ENCODE data around the gene ABCD1.

Gene ABCD1

DNA sequence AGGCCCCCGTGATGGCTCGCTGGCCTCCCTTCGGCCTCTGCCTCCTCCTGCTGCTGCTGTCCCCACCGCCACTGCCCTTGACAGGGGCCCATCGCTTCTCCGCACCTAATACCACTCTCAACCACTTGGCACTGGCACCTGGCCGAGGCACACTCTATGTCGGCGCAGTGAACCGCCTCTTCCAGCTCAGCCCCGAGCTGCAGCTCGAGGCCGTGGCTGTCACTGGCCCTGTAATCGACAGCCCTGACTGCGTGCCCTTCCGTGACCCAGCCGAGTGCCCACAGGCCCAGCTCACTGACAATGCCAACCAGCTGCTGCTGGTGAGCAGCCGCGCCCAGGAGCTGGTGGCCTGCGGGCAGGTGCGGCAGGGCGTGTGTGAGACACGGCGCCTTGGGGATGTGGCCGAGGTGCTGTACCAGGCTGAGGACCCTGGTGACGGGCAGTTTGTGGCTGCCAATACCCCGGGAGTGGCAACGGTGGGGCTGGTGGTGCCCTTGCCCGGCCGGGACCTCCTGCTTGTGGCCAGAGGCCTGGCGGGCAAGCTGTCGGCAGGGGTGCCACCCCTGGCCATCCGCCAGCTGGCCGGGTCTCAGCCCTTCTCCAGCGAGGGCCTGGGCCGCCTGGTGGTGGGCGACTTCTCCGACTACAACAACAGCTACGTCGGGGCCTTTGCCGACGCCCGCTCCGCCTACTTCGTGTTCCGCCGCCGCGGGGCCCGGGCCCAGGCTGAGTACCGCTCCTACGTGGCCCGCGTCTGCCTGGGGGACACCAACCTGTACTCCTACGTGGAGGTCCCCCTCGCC is 42.4 kb downstream of the ABCD1 start:
- Histone ChIP-seq H4K20me1 (peaks cover 0 to 69% (median 24%) of the 10 kb centered on the region in 11 experiments; a peak in 11 of 22 replicates), H3K36me3 (no peaks in the 10 kb centered on the region), H3K27ac (peak overlapping the region in 2 of 11 experiments; percentile 58 to 71; a peak in 4 of 22 replicates), H3K9me3 (replicated peaks in 1 of 11) (peaks cover 0 to 5% (median 0%) of the 10 kb centered on the region in 11 experiments; a peak in 5 of 22 replicates), H3K4me2 (peak overlapping the region; percentile 63 to 84 (median 75)), H3K27me3 (peaks cover 10 to 67% (median 22%) of the 10 kb centered on the region in 11 experiments; a peak in 19 of 22 replicates), H3K9ac (peak overlapping the region in 3 of 11 experiments; percentile 23 to 66 (median 50); a peak in 2 of 22 replicates), H3K4me1 (peaks cover 57 to 63% (median 61%) of the 10 kb centered on the region in 10 experiments), H3K4me3 (no peak overlapping the region; a peak in 1 of 20 replicates)
- TF ChIP-seq Cebpa-rat (IDR thresholded peaks at IDR 0.05) = no peak

DNA sequence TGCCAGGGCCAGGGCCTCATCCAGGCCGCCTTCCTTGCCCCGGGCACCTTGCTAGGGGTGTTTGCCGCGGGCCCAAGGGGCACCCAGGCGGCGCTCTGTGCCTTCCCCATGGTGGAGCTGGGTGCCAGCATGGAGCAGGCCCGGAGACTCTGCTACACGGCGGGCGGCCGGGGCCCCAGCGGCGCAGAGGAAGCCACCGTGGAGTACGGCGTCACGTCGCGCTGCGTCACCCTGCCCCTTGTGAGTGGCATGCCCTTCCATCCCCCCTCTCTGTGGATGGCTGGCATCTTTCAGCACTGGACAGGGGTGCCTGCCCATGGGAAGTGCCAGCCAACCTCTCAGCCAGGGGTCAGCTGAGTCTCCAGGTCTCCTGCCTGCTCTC is 43.0 kb downstream of the ABCD1 start:
- TF ChIP-seq Cebpa-rat (IDR thresholded peaks at IDR 0.05) = no peak
- peaks cover 57 to 69% (median 65%) of the 10 kb centered on the region in 10 experiments for H3K4me1 ChIP-seq
- peak overlapping the region in 8 of 11 experiments; percentile 19 to 59 (median 57); a peak in 14 of 22 replicates for H3K27ac ChIP-seq
- peaks cover 0 to 70% (median 18%) of the 10 kb centered on the region in 11 experiments; a peak in 11 of 22 replicates for H4K20me1 ChIP-seq
- no peaks in the 10 kb centered on the region for H3K36me3 ChIP-seq
- H3K4me2 ChIP-seq = peak overlapping the region; percentile 52 to 84 (median 74)
- no peak overlapping the region; a peak in 1 of 20 replicates for H3K4me3 ChIP-seq
- peaks cover 6 to 61% (median 18%) of the 10 kb centered on the region in 11 experiments; a peak in 19 of 22 replicates for H3K27me3 ChIP-seq
- H3K9ac ChIP-seq = peak overlapping the region in 8 of 11 experiments; percentile 5 to 57 (median 44); a peak in 4 of 22 replicates
- peaks cover 0 to 9% (median 0%) of the 10 kb centered on the region in 11 experiments; a peak in 6 of 22 replicates for H3K9me3 ChIP-seq (replicated peaks in 1 of 11)

DNA sequence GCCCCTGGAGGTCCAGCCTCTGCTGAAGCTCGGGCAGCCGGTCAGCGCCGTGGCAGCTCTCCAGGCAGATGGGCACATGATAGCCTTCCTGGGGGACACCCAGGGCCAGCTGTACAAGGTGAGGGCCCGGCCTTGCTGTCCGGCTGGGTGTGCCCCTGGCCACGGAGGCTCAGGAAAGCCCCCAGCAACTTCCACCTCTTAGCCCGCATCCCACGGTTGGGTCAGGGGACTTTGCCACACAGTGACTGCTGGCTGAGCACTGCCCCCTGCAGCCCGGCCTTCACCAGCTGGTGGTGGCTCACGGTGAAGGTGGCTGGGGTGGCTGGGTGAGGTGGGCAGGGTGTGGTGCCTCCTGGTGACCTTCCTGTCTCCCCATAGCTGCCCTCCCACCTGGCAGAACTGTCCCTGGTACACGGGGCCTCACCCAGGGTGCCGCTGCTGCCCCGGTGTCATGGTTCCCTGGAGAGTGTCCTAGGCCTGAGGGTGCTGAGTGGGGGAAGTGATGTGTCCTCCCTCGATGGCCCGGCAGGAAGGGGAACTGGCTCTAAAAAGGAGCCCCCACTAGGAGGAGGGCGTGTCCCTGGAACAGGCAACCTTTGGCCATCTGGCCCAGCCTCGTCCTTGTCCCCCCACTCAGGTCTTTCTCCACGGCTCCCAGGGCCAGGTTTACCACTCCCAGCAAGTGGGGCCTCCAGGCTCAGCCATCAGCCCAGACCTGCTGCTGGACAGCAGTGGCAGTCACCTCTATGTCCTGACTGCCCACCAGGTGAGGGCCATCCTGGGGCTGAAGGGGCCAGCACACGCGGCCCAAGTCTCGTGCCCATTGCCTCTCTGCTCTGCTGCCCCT is 43.9 kb downstream of the ABCD1 start:
- TF ChIP-seq Cebpa-rat (IDR thresholded peaks at IDR 0.05) = no peak
- Histone ChIP-seq H3K4me2 (peak overlapping the region; percentile 52 to 84 (median 74)), H3K27me3 (peaks cover 0 to 52% (median 10%) of the 10 kb centered on the region in 11 experiments; a peak in 14 of 22 replicates)

GRCh38 chrX:153769158-153769864 is 44.7 kb downstream of the ABCD1 start:
- Histone ChIP-seq H3K4me2 (peak overlapping the region; percentile 52 to 84 (median 74); a peak in 17 of 22 replicates), H3K27me3 (peaks cover 0 to 48% (median 7%) of the 10 kb centered on the region in 11 experiments; a peak in 11 of 22 replicates), H3K36me3 (no peaks in the 10 kb centered on the region), H3K27ac (0 out of 22 replicates have a peak overlapping the region, but pooled peaks of 3 of the 11 experiments have one; percentile 35 to 58 (median 56)), H3K4me3 (no peak overlapping the region), H3K4me1 (peaks cover 50 to 60% (median 58%) of the 10 kb centered on the region in 10 experiments), H4K20me1 (peaks cover 0 to 70% (median 4%) of the 10 kb centered on the region in 11 experiments; a peak in 10 of 22 replicates), H3K9ac (no peak overlapping the region), H3K9me3 (replicated peaks in 1 of 11) (peaks cover 0 to 26% (median 14%) of the 10 kb centered on the region in 11 experiments; a peak in 11 of 22 replicates)
- no peak for TF ChIP-seq Cebpa-rat (IDR thresholded peaks at IDR 0.05)

More for the DNA sequence above, 43.9 kb downstream of the ABCD1 start:
- Histone ChIP-seq H3K9ac (peak overlapping the region in 9 of 11 experiments; percentile 5 to 57 (median 42); a peak in 9 of 22 replicates), H3K36me3 (no peaks in the 10 kb centered on the region), H4K20me1 (peaks cover 0 to 70% (median 10%) of the 10 kb centered on the region in 11 experiments; a peak in 10 of 22 replicates), H3K9me3 (replicated peaks in 1 of 11) (peaks cover 0 to 18% (median 7%) of the 10 kb centered on the region in 11 experiments; a peak in 9 of 22 replicates), H3K4me3 (peak overlapping the region in 1 of 10 experiments; percentile 52; a peak in 3 of 20 replicates), H3K4me1 (peaks cover 57 to 68% (median 64%) of the 10 kb centered on the region in 10 experiments), H3K27ac (peak overlapping the region in 9 of 11 experiments; percentile 19 to 59 (median 56); a peak in 17 of 22 replicates)

GRCh38 chrX:153769865-153770600 is 45.4 kb downstream of the ABCD1 start:
- H3K36me3 ChIP-seq = no peaks in the 10 kb centered on the region
- peaks cover 43 to 53% (median 51%) of the 10 kb centered on the region in 10 experiments for H3K4me1 ChIP-seq
- no peak overlapping the region for H3K27ac ChIP-seq
- no peak for TF ChIP-seq Cebpa-rat (IDR thresholded peaks at IDR 0.05)
- no peak overlapping the region; a peak in 2 of 22 replicates for H3K4me2 ChIP-seq
- H4K20me1 ChIP-seq = peaks cover 0 to 67% (median 0%) of the 10 kb centered on the region in 11 experiments; a peak in 9 of 22 replicates
- peaks cover 0 to 33% (median 22%) of the 10 kb centered on the region in 11 experiments; a peak in 13 of 22 replicates for H3K9me3 ChIP-seq (replicated peaks in 1 of 11)
- H3K9ac ChIP-seq = no peak overlapping the region
- H3K4me3 ChIP-seq = no peak overlapping the region
- peaks cover 0 to 41% (median 5%) of the 10 kb centered on the region in 11 experiments; a peak in 9 of 22 replicates for H3K27me3 ChIP-seq

DNA sequence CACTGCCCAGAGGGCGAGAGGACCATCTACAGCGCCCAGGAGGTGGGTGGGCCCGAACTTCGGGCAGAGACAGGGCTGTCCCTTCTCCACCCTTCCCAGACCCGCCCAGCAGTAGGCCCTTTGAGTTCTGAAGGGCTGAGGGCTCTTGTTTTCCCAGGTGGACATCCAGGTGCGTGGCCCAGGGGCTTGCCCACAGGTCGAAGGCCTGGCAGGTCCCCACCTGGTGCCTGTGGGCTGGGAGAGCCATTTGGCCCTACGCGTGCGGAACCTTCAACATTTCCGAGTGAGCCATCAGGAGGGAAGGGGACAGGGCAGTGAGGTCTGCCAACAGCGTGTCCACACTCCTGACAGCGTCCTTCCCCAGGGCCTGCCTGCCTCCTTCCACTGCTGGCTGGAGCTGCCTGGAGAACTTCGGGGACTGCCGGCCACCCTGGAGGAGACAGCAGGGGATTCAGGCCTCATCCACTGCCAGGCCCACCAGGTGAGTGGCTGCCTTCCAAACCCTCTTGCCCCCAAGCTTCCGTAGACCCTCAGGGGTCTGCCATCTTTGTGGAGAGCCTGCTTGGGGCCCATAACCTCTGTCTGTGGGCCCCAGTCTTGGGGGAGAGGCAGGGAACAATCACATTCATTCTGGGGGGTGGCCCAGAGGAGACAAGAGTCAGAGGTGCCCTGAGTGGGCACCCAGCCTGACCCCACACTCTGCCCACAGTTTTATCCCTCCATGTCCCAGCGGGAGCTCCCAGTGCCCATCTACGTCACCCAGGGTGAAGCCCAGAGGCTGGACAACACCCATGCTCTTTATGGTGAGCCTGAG is 46.2 kb downstream of the ABCD1 start:
- Histone ChIP-seq H3K9me3 (replicated peaks in 1 of 11) (peaks cover 0 to 41% (median 26%) of the 10 kb centered on the region in 11 experiments; a peak in 13 of 22 replicates), H3K9ac (no peak overlapping the region), H3K36me3 (no peaks in the 10 kb centered on the region), H4K20me1 (peaks cover 0 to 59% (median 0%) of the 10 kb centered on the region in 11 experiments; a peak in 8 of 22 replicates), H3K27ac (no peak overlapping the region), H3K4me1 (peaks cover 35 to 46% (median 43%) of the 10 kb centered on the region in 10 experiments), H3K27me3 (peaks cover 0 to 33% (median 5%) of the 10 kb centered on the region in 11 experiments; a peak in 6 of 22 replicates), H3K4me2 (no peak overlapping the region), H3K4me3 (no peak overlapping the region)
- TF ChIP-seq Cebpa-rat (IDR thresholded peaks at IDR 0.05) = no peak

Measured in BLaER1 treated with 17β-estradiol and CSF1 and Interleukin-3, amounts not matched to agents 10 nM and 100 nM (cell line).